ENCODE results near the gene TBX15.

TBX15 gene

DNA sequence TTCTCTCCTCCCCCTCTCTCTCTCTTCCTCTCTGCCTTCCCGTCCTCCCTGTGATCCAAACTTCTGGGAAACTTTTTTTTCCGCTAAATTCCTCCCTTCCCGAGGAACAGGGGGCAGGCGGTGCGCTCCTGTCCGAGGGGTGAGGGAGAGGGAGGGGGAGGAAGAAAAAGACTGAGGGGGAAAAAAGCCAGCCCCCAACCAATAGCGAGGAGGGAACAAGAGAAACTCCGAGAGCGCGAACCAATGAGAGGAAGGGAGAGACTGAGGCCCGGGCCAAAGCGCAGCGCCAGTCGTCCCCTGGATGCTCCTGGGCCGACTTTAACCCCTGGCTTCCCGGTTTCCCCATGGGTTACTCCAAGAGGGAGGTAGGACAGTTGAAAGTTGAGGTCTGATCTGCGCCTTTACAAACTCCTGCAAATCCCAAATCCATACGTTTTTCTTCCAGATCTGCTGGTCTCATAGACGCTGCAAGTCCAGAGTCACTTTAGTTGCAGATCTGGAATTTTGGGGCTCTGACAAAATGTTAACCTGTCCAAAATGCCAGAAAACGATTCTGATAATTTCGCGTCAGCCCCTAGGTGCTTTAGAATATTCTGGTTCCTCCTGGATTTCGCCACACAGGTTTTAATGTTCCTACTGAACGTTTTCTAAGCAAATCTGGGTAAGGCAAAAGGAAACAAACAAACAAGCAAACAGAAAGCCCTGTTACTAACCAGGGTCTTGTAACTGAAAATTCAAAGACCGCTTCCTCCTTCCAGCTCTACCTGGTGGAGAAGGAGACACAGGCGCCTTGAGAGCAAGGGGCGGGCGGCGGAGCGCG, at the start of gene TBX15:
Gene TBX15, minus strand, starts transcription at position 158 of the 820 bp plus-strand sequence. CDS start 548 bp downstream, outside the sequence.
- in situ Hi-C loops (cut with MboI; ENCODE audit: low sequenced_read_pairs): no loop called here

DNA sequence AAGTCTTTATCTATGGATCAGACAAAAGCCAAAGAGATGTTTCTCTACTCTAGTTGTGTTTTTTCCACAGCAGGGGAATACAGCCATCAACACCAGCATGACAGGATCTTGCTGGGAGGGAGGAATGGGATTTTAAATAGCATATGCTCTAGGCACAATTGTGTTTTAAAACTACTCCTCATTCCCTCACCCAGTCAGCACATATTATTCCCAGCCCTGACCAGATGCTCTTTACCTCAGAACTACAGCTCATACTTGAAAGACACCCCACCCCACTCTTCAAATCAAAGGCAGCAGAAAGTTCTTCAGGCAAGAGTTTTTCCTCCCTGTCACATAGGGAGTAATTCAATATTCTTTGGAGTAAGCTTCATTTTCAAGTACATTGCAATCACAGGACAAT, 46.2 kb upstream of the TBX15 start:
- in situ Hi-C loops (cut with MboI; ENCODE audit: low sequenced_read_pairs): no loop called here

DNA sequence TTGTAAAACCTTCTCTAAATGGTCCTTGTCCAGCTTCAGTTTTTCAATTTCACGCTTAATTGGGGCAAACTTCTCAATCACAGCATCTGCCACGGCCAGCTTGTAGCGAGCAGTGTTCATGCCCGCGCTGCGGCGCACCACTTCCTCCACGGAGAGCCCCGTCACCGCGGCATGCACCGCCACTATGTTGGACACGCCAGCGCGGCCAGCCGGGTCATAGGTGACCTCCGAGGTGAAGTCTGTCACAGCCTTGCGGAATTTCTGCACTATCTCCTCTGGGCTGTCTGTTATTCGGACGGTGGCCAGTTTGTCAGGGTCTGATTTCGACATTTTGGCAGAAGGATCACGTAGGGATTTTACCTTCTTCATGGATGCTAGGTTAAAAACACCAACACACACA, 44.8 kb upstream of the TBX15 start:
- in situ Hi-C loops (cut with MboI; ENCODE audit: low sequenced_read_pairs): no loop called here

DNA sequence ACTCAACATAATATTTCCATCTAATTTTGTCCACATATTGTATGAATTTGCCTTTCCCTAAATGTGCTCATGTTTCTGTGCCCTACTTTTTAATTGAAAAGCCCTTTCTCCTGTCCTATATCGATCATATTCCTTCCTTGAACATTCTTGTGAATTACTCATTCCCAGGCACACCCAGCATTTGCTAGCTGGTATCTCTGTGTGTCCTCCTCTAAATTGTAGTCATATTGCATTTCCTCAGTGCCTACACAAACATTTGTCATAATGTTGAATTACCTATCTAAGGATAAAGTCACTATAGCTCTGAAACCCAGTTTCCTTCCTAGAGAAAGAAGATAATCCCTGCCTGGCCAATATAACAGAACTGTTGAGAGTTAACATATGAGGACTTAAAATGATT, 39.6 kb upstream of the TBX15 start:
- in situ Hi-C loops (cut with MboI; ENCODE audit: low sequenced_read_pairs): no loop called here

DNA sequence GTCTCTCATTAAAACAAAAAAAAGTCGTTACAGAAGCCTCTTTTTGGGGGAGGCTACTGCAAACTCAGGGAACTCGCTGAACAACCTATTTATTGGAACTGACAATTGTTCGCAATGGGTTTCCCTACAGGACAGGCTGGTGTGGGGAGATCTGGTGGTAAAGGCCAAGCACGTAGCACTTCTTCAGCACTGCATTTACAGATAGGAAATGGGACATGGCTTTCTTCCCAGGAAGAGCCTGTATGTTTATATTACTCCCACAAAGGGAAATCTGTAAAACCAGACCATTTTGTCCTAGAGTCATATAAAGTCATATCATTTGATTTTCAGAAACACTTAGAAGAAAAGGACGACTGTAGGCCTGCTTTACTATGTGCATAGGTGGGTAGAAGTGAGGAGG, 38.8 kb upstream of the TBX15 start:
- in situ Hi-C loops (cut with MboI; ENCODE audit: low sequenced_read_pairs): no loop called here

DNA sequence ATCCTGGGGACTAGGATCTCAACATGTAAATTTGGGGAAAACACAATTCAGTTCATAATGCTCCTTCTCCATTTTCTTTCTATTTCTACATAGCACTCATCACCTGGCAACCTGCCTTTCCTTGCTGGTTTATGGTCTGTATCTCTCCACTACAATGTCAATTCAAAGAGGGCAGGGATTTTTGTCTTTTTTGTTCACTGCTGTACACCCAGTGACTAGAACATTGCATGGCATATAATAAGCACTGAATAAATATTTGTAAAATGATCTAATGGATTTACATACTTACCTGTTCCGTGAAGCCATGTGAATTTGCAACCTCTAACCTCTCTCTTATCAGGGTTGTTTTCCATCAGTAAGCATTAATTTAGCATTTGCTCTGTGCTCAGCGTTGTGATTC, 27.4 kb upstream of the TBX15 start:
- in situ Hi-C loops (cut with MboI; ENCODE audit: low sequenced_read_pairs): no loop called here

DNA sequence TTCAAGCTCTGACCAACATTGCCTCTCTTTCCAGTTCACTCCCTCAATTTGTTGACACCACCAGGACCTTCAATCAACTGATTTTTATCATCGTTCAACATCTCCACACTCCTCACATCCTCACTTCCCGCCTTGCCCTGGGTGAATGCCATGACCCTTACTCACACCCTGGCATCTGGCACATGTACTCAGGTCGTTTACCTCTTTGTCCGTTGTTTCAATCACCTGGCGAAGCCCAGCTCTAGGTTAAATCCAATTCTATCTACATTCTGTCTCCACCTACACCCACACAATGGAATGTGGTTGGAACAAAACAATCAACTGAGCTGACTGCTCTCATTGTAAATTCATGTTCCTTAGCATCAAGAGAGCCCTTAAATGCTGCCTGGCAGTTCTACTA, 24.2 kb upstream of the TBX15 start:
- in situ Hi-C loops (cut with MboI; ENCODE audit: low sequenced_read_pairs): no loop called here

DNA sequence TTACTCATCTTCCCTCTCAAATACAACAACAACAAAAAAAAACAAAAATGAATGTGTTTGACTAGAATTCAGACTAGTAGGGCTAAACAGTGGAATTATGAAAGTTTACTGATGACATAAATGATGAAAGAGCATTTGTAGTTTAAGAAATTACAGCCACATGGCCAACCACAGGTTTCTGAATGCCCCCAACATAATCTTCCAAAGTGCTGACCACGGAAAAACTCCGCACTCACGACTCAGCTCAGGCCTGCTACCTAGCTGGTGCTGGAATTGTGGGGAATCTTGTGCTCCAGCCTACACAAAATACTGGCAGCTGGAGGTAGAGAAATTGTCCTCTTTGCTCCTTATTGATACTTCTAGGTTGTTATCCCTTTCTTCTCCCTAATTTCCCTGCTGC, 23.6 kb upstream of the TBX15 start:
- in situ Hi-C loops (cut with MboI; ENCODE audit: low sequenced_read_pairs): no loop called here

DNA sequence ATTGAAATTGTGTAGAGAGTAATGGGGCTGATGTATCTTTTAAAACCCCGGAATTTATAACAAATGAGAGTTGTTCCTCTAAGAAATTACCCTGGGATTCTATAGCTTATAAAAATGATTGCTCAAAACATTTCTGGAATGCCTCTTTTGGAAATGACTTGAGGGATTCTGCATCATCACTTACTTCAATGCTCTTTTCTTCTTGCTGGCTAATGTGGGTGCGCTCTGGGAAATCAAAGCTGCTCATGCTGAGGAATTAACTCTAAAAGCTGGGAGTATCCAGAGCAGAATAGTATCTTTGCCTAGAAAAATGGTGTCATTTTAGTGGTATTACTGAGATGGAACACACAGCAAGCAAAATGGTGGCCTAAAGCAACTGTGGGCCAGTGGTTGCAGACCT, 23.0 kb upstream of the TBX15 start:
- in situ Hi-C loops (cut with MboI; ENCODE audit: low sequenced_read_pairs): no loop called here

DNA sequence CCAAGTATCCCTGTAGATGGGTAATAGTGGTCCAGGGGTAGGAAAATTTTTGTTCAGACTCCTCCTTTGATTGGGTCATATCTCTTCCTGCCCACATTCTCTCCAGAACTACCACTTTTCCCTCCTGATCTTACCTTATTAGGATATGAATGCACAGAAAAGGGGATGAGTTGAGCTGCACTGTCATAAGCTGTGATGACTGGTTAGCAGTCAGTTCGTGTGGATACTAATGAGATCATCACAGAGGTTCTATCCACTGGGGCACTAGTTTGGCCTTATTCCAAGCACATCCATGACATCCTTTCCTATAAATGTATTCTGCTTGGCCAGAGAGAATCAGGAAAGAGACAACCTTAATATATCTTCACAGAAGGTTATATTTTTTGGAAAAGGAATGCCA, 22.1 kb upstream of the TBX15 start:
- in situ Hi-C loops (cut with MboI; ENCODE audit: low sequenced_read_pairs): no loop called here

DNA sequence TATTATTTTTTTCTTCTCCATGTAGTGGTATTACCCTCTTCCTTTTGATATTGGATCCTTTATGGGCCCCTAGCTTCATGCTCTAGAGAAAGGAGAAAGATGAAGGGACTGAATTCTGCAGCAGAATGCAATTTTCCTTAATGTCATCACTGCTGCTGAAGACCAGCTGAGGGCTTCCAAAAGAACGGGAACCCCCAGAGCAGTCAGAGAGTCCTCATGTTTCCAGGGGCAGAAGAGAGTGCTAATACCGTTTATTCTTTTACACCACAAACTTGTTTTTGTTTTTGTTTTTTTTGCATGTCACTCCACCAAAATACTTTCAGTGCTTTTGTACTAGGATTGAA, 21.1 kb upstream of the TBX15 start:
- in situ Hi-C loops (cut with MboI; ENCODE audit: low sequenced_read_pairs): no loop called here

DNA sequence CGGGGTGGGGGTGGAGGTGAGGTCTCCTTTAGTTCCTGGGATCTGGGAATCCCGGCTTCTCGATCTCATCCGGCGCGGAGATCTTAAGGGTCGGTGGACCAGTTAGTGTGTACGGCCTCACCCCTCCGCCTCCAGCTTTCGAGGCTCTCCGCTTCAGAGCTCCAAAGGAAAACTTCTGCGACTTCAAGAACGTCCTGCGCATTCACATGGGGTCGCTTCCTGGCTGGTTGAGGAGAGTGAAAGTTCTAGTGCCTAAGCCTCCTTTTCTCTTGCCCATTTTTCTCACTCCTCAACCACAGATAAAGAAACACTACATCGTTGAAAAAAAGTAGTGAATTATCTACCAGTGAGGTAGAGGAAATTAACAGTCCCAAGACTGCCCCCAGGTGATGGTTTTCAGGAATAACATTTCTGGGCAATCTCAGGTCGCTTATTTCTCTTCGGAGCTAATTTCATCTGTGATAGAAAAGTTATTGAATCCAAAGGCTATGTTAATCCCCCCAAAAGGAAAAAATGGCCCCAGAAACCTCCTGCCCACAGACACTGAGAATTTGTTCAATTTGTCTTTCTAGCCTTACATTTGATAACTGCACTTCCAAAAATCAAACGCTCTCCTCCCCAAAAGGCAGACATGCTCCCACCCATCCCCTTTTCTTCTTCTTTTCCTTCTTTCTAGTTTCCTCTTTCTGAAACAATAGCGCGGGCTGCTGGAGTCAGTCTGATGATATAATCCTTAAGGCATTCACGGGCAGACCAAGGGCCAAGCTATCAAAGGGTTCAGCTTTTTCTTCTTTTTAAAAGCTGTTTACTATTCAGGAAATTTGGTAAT, 20.6 kb upstream of the TBX15 start:
- in situ Hi-C loops (cut with MboI; ENCODE audit: low sequenced_read_pairs): no loop called here

DNA sequence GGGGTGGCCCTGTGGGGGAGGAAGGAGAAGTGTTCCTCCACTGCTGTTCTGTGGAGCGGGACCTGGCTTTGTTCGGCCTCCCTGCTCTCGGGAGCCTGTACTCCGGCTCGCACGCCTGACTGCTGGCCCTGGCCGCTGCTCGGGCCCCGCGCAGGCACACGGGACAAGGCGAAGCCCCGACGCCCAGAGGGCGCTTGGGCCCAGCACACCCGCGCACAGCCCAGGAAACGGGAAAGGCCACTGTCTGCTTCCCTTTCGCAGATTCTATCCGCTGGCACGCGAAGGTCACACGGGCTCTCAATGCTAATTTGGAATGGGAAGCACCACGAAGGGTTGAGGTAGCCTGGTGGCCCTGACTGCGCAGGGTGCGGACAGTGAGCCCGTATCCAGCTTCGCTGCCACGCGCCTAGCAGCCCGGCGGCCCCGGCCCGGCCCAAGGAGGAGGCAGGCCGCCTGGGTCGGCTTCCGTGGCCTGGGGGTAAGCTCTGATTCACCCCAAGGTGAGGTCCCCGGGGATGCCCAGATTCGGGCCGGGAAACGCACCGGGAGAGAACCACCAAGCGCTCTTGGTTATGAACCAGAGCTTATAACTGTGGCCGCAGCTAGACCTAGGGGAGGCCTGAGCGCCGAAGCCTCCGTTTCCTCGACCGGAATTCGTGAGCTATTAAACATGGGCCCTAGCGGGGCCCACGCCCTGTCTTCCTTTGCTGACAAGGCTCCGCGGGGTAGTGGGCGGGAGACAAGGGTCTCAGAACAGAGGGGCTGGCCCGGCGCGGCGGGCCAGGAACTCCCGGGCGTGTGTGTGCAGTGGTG, 19.7 kb upstream of the TBX15 start:
- in situ Hi-C loops (cut with MboI; ENCODE audit: low sequenced_read_pairs): no loop called here

DNA sequence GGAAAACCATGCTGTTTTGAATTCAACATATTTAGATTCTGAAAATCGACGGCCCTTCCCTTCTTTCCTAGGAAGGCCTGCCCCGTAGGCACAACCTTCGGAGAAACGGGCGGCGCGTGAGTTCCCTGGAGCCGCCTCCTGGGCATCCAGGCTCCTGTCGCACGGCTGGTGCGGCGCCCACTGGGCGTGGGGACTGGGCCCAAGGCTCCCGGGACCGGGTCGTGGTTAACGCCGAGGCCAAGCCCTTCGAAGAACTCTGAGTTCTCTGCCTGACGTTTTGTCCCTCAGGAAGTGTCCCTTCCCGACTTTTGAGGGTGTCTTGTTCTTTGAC, 19.2 kb upstream of the TBX15 start:
- in situ Hi-C loops (cut with MboI; ENCODE audit: low sequenced_read_pairs): no loop called here

DNA sequence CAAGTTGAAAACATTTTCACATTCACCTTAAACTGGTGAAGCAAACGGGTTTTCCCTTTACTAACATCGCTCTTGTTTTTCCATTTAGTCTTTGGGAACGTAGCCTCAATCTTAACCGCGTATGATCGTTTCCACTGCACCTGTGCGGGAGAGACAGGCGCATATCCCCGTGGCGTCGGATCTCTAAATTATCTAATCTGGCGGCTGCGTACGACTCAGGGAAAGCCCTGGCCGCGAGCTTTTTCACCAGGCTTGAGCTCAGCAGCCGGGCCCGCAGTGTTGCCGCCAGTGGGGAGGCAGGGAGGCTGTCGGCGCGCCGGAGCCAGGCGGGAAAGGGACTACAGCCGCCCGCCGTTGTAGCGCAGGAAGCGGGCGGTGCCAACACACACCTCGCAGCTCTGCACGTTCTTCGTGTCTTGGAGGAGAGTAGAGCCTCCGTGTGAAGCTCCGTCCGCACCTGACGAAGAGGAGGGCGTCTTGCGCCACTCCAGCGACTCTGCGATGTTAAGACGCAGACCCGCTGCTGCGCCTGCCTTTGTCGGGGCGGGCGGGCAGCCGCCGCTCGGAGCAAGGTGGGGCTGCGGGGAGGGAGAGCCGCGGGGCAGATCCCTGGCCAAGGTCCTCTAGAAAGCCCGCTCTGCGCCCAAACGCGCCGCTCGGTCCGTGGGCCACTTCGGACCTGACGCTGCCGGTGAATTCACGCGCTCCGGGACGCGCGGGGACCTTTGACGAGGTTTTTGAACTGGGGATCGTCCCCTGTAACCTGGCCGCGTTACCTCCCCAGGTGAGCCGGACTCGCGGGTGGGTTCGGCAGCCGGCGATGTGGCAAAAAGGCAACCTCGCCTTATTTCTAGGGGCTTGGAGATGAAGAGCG, 18.5 kb upstream of the TBX15 start:
- in situ Hi-C loops (cut with MboI; ENCODE audit: low sequenced_read_pairs): no loop called here

DNA sequence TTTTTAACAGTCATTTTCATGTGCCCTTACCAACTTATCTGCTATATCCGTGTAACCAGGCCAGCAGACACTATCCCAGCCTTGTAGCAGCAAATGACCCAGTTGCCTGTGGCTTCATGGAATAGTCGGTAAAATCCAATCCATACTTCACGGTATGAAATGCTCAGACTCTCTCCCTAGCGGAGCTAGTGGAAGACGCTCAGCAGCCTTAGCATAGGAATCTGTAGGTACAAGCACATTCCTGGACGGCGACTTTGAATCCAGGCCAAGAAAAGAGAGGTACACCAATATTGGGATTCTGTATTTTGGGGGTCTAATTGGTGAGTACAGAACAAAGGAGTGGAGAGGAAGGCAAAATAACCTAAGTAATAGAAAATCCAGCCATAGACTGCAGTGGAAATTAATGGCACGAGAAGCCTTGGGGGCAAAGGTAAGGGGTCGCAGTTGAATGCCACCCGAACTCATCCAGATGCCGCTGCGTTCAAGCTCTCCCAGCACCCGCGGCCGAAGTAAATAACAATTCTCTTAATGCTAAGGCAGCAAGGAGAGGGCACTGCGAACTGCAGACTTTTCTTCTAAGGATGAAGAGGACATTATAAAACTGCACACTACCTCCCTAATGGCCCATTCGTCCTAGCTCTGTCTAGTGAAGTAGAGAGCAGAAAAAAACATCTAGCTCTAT, 17.7 kb upstream of the TBX15 start:
- in situ Hi-C loops (cut with MboI; ENCODE audit: low sequenced_read_pairs): no loop called here

DNA sequence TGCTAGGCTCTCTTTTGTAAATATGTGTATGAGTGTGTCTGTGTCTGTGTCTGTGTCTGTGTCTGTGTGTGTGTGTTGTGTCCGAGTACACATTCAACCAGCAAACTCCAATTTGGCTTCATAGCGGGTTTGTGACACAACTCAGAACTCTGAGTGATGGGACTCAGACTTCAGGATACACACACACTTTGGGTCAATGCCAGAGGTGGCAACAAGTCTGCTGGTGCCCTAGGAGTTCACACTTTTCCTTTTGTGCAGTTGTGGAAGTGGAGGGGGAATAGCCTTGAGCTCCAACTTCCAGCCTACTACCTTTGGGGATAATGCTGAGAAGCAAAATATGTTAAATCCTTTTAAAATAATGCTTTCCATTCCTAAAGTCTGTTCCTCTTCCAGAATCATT, 16.6 kb upstream of the TBX15 start:
- in situ Hi-C loops (cut with MboI; ENCODE audit: low sequenced_read_pairs): no loop called here

DNA sequence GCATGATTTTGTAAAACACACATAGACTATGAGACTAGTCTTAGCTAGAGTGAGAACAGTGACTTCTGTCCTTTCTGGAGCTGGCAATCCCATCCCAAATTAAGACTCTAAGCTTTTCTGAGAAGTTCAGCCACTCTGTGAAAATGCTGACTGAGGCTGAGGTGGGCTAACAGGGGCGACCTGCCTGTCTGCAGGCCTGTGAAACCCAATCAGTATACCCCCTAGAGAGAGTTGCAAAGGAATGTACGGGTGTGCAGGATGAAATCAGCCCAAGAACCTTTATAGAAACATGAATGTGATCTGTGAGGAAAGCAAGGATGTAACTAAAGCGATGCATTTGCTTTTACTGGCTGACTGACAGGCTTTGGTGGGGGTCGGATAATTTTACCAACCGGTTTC, 16.0 kb upstream of the TBX15 start:
- in situ Hi-C loops (cut with MboI; ENCODE audit: low sequenced_read_pairs): no loop called here

DNA sequence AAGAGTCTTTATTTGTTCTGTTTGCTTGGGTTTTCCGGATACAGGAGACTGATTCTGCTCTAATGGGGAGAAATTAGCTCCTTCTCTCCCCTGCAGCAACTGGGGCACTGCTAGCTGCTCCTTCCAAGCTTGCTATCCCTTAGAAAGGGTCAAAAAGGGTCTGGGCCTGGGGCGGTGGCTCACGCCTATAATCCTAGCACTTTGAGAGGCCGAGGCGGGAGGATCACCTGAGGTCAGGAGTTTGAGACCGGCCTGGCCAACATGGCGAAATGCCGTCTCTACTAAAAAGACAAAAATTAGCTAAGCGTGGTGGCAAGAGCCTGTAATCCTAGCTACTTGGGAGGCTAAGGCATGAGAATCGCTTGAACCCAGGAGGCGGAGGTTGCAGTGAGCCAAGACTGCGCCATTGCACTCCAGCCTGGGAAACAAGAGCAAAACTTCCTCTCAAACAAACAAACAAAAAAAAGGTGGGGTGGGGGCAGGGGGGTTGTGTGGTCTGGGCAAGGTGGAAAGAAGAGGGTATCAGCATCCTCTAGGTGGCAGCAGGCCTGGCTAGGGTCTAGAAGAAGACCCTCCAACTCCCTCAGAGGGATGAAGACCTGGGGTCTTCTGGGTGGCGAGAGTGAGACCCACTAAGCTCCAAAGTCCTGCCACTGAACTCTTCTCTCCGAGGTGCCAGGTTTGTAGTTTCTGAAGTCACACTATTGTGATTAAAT, 15.4 kb upstream of the TBX15 start:
- in situ Hi-C loops (cut with MboI; ENCODE audit: low sequenced_read_pairs): no loop called here

All from HL-60/S4 treated with retinoic acid at 250 ng/mL for 4 days and 3 days (cell line).